ENCODE results near the gene NOC4L. TPM values are rescaled to one million over a fixed set of nuclear protein-coding genes. Genes with fewer than 3 reads are reported as not detected.

NOC4L gene
- polyA plus RNA-seq, 1 of the 3 experiments (the other 2 are of a cell fraction), result 12.9 TPM

- ChIA-PET POLR2A (no interaction called here), CTCF (interaction anchor here (2.3 to 3.2 kb wide), 2 partner anchors 25 to 237 kb away, joined by 7 to 8 read pairs; no protein-coding TSS in a partner anchor)
- no peaks in the 10 kb centered on the region for H3F3A ChIP-seq (replicated peaks; ENCODE audit: insufficient read depth)
- WGBS (ENCODE audit: low lambda C conversion rate), result 15% methylated on average over 8 of the region's 8 CpGs
- DNase-seq, result no peak
- H3K4me1 ChIP-seq (ENCODE audit: control insufficient read depth in 1 of 2, insufficient read depth in 2 of 2, low read depth in 1 of 2, low read length in 1 of 2), result peaks cover 0 to 2% of the 10 kb centered on the region in 2 experiments; a peak in 1 of 4 replicates
- H3K27me3 ChIP-seq (ENCODE audit: insufficient read depth), result peaks cover 94% of the 10 kb centered on the region
- H3K36me3 ChIP-seq (replicated peaks in 1 of 2; ENCODE audit: control insufficient read depth in 1 of 2, insufficient read depth in 2 of 2, low read length in 1 of 2), result no peaks in the 10 kb centered on the region
- H2AFZ ChIP-seq (ENCODE audit: low read depth), result no peak overlapping the region
- H3K4me2 ChIP-seq, result no peak overlapping the region
- H4K20me1 ChIP-seq (ENCODE audit: insufficient read depth), result no peaks in the 10 kb centered on the region
- TF ChIP-seq NRF1 (IDR thresholded peaks at IDR 0.05; ENCODE audit: low read depth, low read length), result no peak
- no peak for TF ChIP-seq ZBTB33 (IDR thresholded peaks at IDR 0.05; ENCODE audit: borderline replicate concordance, low read depth)
- no peak for TF ChIP-seq MEF2A (IDR thresholded peaks at IDR 0.05; ENCODE audit: borderline replicate concordance, low read depth)
- H3K4me3 ChIP-seq (ENCODE audit: low read depth in 2 of 2, low read length in 1 of 2), result no peak overlapping the region
- no peaks in the 10 kb centered on the region for H3K9me2 ChIP-seq
- no peaks in the 10 kb centered on the region for H3K79me2 ChIP-seq (ENCODE audit: insufficient read depth)
- no peak overlapping the region for H3K27ac ChIP-seq (ENCODE audit: low read depth in 2 of 2, low read length in 1 of 2)
- no peak overlapping the region for H3K9ac ChIP-seq
- no peaks in the 10 kb centered on the region for H3K9me3 ChIP-seq
Measured at GRCh38 chr12:132178316-132178715, 34.1 kb downstream of the NOC4L start.

GRCh38 chr12:132178801-132179401 is 34.6 kb downstream of the NOC4L start:
- Histone ChIP-seq H3K9ac (no peak overlapping the region), H2AFZ (ENCODE audit: low read depth) (no peak overlapping the region), H3K4me3 (ENCODE audit: low read depth in 2 of 2, low read length in 1 of 2) (no peak overlapping the region), H3K9me2 (no peaks in the 10 kb centered on the region), H3K27ac (ENCODE audit: low read depth in 2 of 2, low read length in 1 of 2) (no peak overlapping the region), H3K4me1 (ENCODE audit: control insufficient read depth in 1 of 2, insufficient read depth in 2 of 2, low read depth in 1 of 2, low read length in 1 of 2) (peaks cover 0 to 2% of the 10 kb centered on the region in 2 experiments; a peak in 1 of 4 replicates), H3K4me2 (no peak overlapping the region), H3K27me3 (ENCODE audit: insufficient read depth) (peaks cover 89% of the 10 kb centered on the region), H3F3A (replicated peaks; ENCODE audit: insufficient read depth) (no peaks in the 10 kb centered on the region), H3K9me3 (no peaks in the 10 kb centered on the region), H3K36me3 (replicated peaks in 1 of 2; ENCODE audit: control insufficient read depth in 1 of 2, insufficient read depth in 2 of 2, low read length in 1 of 2) (no peaks in the 10 kb centered on the region), H3K79me2 (ENCODE audit: insufficient read depth) (no peaks in the 10 kb centered on the region), H4K20me1 (ENCODE audit: insufficient read depth) (no peaks in the 10 kb centered on the region)
- no peak for DNase-seq
- CTCF ChIA-PET, result interaction anchor here (2.3 to 3.2 kb wide), 2 partner anchors 25 to 236 kb away, joined by 7 to 8 read pairs; no protein-coding TSS in a partner anchor
- WGBS (ENCODE audit: low lambda C conversion rate), result 7% methylated on average over 31 of the region's 39 CpGs
- no peak for TF ChIP-seq REST (IDR thresholded peaks at IDR 0.05; ENCODE audit: low read depth, low read length)
- TF ChIP-seq ZBTB33 (IDR thresholded peaks at IDR 0.05; ENCODE audit: borderline replicate concordance, low read depth), result no peak
- no peak for TF ChIP-seq TEAD4 (IDR thresholded peaks at IDR 0.05; ENCODE audit: borderline replicate concordance, insufficient read depth)
- TF ChIP-seq JUND (IDR thresholded peaks at IDR 0.05), result no peak
- TF ChIP-seq TAF1 (IDR thresholded peaks at IDR 0.05; ENCODE audit: borderline replicate concordance, low read depth, low read length), result no peak
- TF ChIP-seq NRF1 (IDR thresholded peaks at IDR 0.05; ENCODE audit: low read depth, low read length), result no peak
- TF ChIP-seq PBX3 (IDR thresholded peaks at IDR 0.05), result no peak
- TF ChIP-seq YY1 (IDR thresholded peaks at IDR 0.05; ENCODE audit: low read depth), result no peak
- TF ChIP-seq EZH2phosphoT487 (IDR thresholded peaks at IDR 0.05; ENCODE audit: borderline replicate concordance, low read depth), result no peak
- no peak for TF ChIP-seq IRF3 (IDR thresholded peaks at IDR 0.05; ENCODE audit: low read depth, low read length)
- TF ChIP-seq RAD21 (IDR thresholded peaks at IDR 0.05; ENCODE audit: low read length), result no peak
- POLR2A ChIA-PET, result no interaction called here

Measured in SK-N-SH (cell line).